HG03520 (cell line): Measurements from ENCODE around the gene WDR17.

Experiments
- ATAC-seq: cut with Tn5 transposase; IDR thresholded peaks from one replicate; pipeline ENCODE4 v1.9.1; 2021; ENCODE audit warnings: mild to moderate bottlenecking, moderate library complexity; ENCODE audit not compliant: unreplicated experiment

Gene WDR17

DNA sequence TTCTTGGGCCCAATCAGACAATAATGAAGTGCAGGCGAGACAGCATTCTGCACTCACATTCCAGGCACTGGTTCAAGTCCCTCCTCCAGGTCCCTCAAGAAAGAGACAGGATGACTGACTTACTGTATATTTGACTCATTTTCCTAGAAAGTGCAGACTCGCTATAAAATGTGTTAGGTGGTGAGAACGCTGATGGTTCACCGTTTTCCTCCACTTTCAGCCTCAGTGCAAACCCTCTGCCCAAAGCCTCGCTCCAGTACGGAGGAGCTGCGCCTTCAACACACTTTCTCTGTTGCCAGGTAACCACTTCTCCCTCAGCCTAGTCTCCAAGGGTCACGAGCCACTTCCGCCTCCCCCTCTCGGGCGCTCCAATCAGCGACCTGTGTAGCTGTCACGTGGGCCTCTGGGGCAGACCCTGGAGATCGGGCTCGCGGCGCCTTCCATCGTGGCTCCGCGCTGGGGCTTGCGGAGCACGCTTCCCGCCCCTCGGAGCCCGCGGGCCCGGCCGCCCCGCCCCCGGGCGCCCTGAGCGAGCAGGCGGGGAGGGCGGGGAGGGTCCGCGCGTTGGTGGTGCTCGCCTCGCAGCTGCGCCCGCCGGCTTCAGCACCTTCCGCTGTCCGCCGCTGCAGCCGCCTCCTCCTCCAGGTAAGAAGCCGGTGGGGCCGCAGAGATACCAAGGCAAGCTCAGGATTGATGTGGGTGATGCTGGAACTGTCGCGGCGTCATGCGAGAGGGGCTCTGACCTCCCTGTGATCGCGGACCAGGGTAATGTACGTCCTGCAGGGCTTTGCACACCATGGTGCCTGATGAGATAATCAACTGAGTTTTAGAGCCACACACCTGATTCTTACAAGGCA lies at the start of gene WDR17:
WDR17 (plus strand) TSS at position 407 of the 857 bp plus-strand sequence. CDS start 45,740 bp downstream, outside the sequence.
- ATAC-seq, result peak; percentile 99

GRCh38 chr4:176016601-176017000 lies 49.0 kb upstream of the WDR17 start:
- no peak for ATAC-seq

DNA sequence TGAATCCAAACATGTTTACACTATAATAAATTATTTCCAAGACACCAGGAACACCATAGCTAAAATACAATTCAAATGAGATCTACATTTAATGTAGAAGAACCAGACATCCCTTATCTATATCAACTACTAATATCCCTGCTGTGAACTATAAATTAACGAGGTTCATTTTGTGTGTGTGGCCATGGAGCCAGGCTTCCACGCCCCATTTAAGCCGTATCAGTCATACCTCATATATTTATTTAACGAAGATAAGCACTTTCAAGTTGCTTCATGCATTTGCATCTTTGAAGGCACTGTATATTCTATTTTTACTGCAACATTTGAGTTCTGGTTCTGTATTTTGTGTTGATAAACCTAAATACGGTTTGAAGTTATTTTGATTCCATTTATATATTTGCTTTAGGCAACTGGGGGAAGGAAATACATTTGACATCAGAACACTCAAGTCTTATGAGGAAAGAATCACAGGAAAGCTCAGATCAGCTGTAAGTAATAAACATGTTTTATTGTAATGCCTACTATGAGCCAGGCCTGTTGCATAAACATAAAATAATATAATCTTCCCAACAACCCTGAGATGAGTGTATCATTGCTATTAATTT lies 45.1 kb upstream of the WDR17 start:
- no peak for ATAC-seq

GRCh38 chr4:176030391-176030790 lies 35.2 kb upstream of the WDR17 start:
- ATAC-seq, result no peak

DNA sequence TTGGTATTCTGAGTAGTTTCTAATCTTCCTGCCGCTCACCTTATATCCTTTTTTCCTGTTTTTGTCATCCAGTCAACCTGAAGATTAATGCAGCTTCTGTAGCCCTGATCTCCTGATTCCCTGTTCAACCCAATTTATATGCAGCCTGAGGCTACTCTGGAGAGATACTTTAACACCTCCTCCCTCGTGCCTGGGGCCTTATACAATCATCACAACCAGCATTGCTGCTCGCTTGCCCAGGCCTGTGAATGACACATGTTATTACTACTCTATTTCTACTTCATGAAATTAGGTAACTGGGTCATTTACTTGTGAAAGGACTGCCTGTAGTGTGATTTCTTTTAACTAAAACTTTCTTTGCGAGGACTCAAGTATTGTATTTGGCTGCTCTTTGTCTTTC lies 33.7 kb upstream of the WDR17 start:
- ATAC-seq, result no peak

GRCh38 chr4:176032454-176032853 lies 33.2 kb upstream of the WDR17 start:
- no peak for ATAC-seq

- no peak for ATAC-seq
These were observed 31.1 kb upstream of the WDR17 start for GRCh38 chr4:176034499-176034898.

GRCh38 chr4:176034936-176035335 lies 30.7 kb upstream of the WDR17 start:
- ATAC-seq, result no peak

DNA sequence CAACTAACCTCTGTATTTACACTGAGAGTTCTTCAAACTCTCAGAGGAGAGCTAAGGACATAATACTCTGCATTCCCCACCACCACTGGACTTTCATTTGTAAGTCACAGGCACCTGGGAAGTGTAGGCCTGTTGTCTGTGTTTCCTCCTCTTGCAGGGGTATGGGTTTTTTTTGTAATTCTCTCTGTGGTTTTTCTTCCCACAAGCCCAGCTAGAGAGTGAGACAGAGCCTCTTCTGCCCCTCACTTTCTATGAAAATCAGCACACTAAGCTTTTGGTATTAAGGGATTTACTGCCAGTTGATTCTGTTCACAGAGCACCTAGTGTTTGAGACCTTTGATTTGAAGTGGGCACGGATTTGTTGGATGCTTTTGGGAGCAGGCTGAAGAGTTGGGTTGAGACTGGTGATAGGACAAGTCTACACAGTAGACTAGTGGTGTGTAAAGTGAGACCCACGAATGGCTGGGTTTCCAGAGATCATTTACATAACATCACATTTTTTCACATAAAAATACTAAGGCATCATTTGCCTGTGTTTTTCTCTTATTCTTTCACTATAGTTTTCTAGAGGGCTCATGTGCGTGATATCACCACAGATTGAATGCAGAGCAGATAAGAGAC lies 28.9 kb upstream of the WDR17 start:
- ATAC-seq, result peak; percentile 48

- no peak for ATAC-seq
These were observed 26.9 kb upstream of the WDR17 start for GRCh38 chr4:176038789-176039188.

GRCh38 chr4:176042195-176042594 lies 23.4 kb upstream of the WDR17 start:
- ATAC-seq, result no peak

GRCh38 chr4:176043838-176044588 lies 21.6 kb upstream of the WDR17 start:
- no peak for ATAC-seq

DNA sequence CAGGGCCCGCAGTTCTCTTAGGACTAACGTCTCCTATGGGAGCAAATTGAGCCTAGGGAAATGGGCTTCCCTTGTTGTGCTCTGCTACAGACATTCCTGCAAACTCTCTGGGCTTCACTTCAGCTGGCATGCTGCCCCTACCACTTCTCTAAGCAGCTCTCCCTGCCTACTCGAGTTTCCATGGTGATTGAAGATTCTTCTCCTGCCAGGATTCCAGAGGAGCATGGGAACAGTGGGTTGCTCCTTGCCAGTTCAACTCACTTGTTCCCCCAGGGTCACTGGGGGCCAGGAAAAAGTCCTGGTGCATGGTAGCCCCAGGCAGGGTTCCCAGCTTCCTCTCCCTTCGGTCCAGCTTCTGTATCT lies 21.1 kb upstream of the WDR17 start:
- no peak for ATAC-seq

GRCh38 chr4:176048631-176049030 lies 17.0 kb upstream of the WDR17 start:
- ATAC-seq, result no peak

GRCh38 chr4:176052744-176053143 lies 12.9 kb upstream of the WDR17 start:
- peak; percentile 92 for ATAC-seq

GRCh38 chr4:176053785-176054184 lies 11.9 kb upstream of the WDR17 start:
- no peak for ATAC-seq

GRCh38 chr4:176054942-176055341 lies 10.7 kb upstream of the WDR17 start:
- no peak for ATAC-seq

- no peak for ATAC-seq
These were observed 1.9 kb upstream of the WDR17 start for GRCh38 chr4:176063718-176064117.

GRCh38 chr4:176064539-176064938 lies 1.1 kb upstream of the WDR17 start:
- no peak for ATAC-seq

- ATAC-seq, result no peak
These were observed 1.1 kb downstream of the WDR17 start for GRCh38 chr4:176066757-176067156.

- no peak for ATAC-seq
These were observed 11.9 kb downstream of the WDR17 start for GRCh38 chr4:176077561-176077960.
